K562 (cell line): ENCODE data around the gene POLR1A. TPM values are rescaled to one million over a fixed set of nuclear protein-coding genes. Genes with fewer than 3 reads are reported as not detected.
A peak's percentile ranks its signal among the peaks of the same experiment; 100 is the strongest.

ENCODE experiments used
- BHLHE40 ChIP-seq: IDR thresholded peaks from 2 replicates; pipeline ENCODE4 v1.6.1; 2011; ENCODE audit warnings: low read length, improper control_type of control experiment
- CBFA2T2 ChIP-seq: fragments of 450-650 bp; conservative IDR thresholded peaks from 2 replicates; pipeline ENCODE4 v1.6.1; 2017; ENCODE audit warnings: mild to moderate bottlenecking
- CTCF ChIP-seq, 3 experiments: IDR thresholded peaks in 2 of 3; conservative IDR thresholded peaks in 1 of 3; 2 replicates each; pipeline ENCODE4 v1.5.1; 2011 to 2012; ENCODE audit warnings: low read length in 3 of 3, mild to moderate bottlenecking in 3 of 3, control low read depth in 2 of 3, improper control_type of control experiment in 1 of 3, inconsistent platforms in 1 of 3, low read depth in 1 of 3, mixed read lengths in 1 of 3, moderate library complexity in 1 of 3; ENCODE audit not compliant: insufficient read depth in 2 of 3
- DPF2 ChIP-seq: fragments of 450-650 bp; IDR thresholded peaks from 2 replicates; pipeline ENCODE4 v1.6.1; 2016
- EP300 ChIP-seq: IDR thresholded peaks from 2 replicates; pipeline ENCODE4 v1.6.1; 2012; ENCODE audit warnings: low read length, improper control_type of control experiment
- FOXK2 ChIP-seq, 2 experiments: fragments of 450-650 bp; IDR thresholded peaks in 1 of 2; conservative IDR thresholded peaks in 1 of 2; 2 replicates each; pipeline ENCODE4 v1.6.1; 2016; ENCODE audit warnings: low read depth in 2 of 2, mild to moderate bottlenecking in 1 of 2
- ID3 ChIP-seq, 2 experiments: fragments of 250-450 bp in 1 of 2; fragments of 450-650 bp in 1 of 2; sonication (Bioruptor Pico) in 1 of 2; IDR thresholded peaks; 2 replicates each; pipeline versions ENCODE4 v1.6.1 to v1.8.0; 2016 to 2021; ENCODE audit warnings: mild to moderate bottlenecking in 2 of 2, moderate library complexity in 2 of 2, missing compliant biosample characterization in 1 of 2, missing genetic modification characterization in 1 of 2
- KAT7 ChIP-seq: sonication (generic); formaldehyde crosslinking; IDR thresholded peaks from 2 replicates; pipeline ENCODE4 v1.8.0; 2022; ENCODE audit warnings: missing genetic modification reagents, mild to moderate bottlenecking, borderline replicate concordance
- KLF6 ChIP-seq: fragments of 250-450 bp; sonication (Bioruptor Pico); IDR thresholded peaks from 2 replicates; pipeline ENCODE4 v1.4.0; 2020; ENCODE audit warnings: mild to moderate bottlenecking, moderate library complexity, borderline replicate concordance
- MAZ ChIP-seq, 2 experiments: fragments of 450-650 bp in 1 of 2; sonication (generic) in 1 of 2; formaldehyde crosslinking; IDR thresholded peaks in 1 of 2; conservative IDR thresholded peaks in 1 of 2; 2 replicates each; pipeline versions ENCODE4 v1.4.0 to v1.5.0; 2020; ENCODE audit warnings: mild to moderate bottlenecking in 1 of 2, missing genetic modification reagents in 1 of 2
- NBN ChIP-seq: fragments of 450-650 bp; IDR thresholded peaks from 2 replicates; pipeline ENCODE4 v1.6.1; 2016; ENCODE audit warnings: low read depth, mild to moderate bottlenecking
- PRDM10 ChIP-seq: fragments of 450-650 bp; IDR thresholded peaks from 2 replicates; pipeline ENCODE4 v1.6.1; 2018; ENCODE audit not compliant: partially characterized antibody
- RFX1 ChIP-seq: fragments of 450-650 bp; IDR thresholded peaks from 2 replicates; pipeline ENCODE4 v1.6.1; 2016; ENCODE audit warnings: mild to moderate bottlenecking, moderate library complexity
- RUNX1 ChIP-seq: sonication (generic); IDR thresholded peaks from 2 replicates; pipeline ENCODE4 v1.6.1; 2016; ENCODE audit warnings: antibody characterized with exemption, low read depth
- SIRT6 ChIP-seq: IDR thresholded peaks from one replicate; pipeline ENCODE4 v1.6.1; 2012; ENCODE audit warnings: low read depth, mild to moderate bottlenecking, control low read depth, inconsistent platforms, low read length, moderate library complexity
- STAT6 ChIP-seq: sonication (generic); formaldehyde crosslinking; IDR thresholded peaks from 2 replicates; pipeline ENCODE4 v1.8.1; 2023; ENCODE audit warnings: mild to moderate bottlenecking, missing genetic modification reagents
- TAL1 ChIP-seq: fragments of 450-650 bp; IDR thresholded peaks from 2 replicates; pipeline ENCODE4 v1.6.1; 2016; ENCODE audit warnings: mild to moderate bottlenecking
- ZBTB34 ChIP-seq: fragments of 250-450 bp; sonication (Bioruptor Pico); IDR thresholded peaks from 2 replicates; pipeline ENCODE4 v1.8.0; 2021; ENCODE audit warnings: mild to moderate bottlenecking, moderate library complexity
- polyA plus RNA-seq, 8 experiments: library from polyadenylated mRNA; depleted of rRNA in 4 of 8; stranded (reverse) in 5 of 8; unstranded in 3 of 8; fragments of >200 nt; fragmentation: Nextera tagmentation in 2 of 8; fragmentation: Illumina TruSeq in 1 of 8; extraction: Ambion mirVana in 2 of 8; extraction: Trizol in 1 of 8; gene quantifications; 2 replicates each; pipeline versions ENCODE4 v1.2.1 to v1.2.3, GENCODE V29; 2011 to 2014; ENCODE audit warnings: inconsistent platforms in 1 of 8, missing spikeins in 1 of 8
- total RNA-seq, 7 experiments: library from RNA; depleted of rRNA in 6 of 7; stranded (reverse); fragments of >200 nt in 6 of 7; fragmentation: Illumina TruSeq in 2 of 7; extraction: Trizol in 2 of 7; gene quantifications; 2 replicates each; pipeline versions ENCODE4 v1.2.1 to v1.2.3, GENCODE V29; 2011 to 2021; ENCODE audit warnings: low replicate concordance in 1 of 7

The POLR1A gene
- total and polyA plus RNA-seq, 9 of the 15 experiments (the other 6 are each of a cell fraction or from before 2014, with no cell fraction given), result 3.0 to 72.1 (median 21.8) TPM

GRCh38 chr2:85996591-85996990 is 109.1 kb downstream of the POLR1A start (continued):
- TF ChIP-seq NBN (peak; percentile 32; the same call in 1 of the 2 replicates), BHLHE40 (peak; percentile 11; the same call in 1 of the 2 replicates), ZBTB34 (CRISPR knock-in tag) (no peak), CTCF (IDR thresholded peaks at IDR 0.05 in 2 of 3, conservative IDR thresholded peaks at IDR 0.05 in 1 of 3; ENCODE audit: insufficient read depth in 2 of 3, low read depth in 1 of 3, low read length in 3 of 3) (no peak), RUNX1 (no peak), KAT7 (CRISPR knock-in tag) (no peak), KLF6 (no peak), ID3 (CRISPR knock-in tag; IDR thresholded peaks at IDR 0.05) (no peak), ID3 (tag; IDR thresholded peaks at IDR 0.05) (no peak), EP300 (peak; percentile 76), STAT6 (no peak), TAL1 (peak; percentile 79), SIRT6 (no peak), MAZ (CRISPR knock-in tag; conservative IDR thresholded peaks at IDR 0.05 in 1 of 2, IDR thresholded peaks at IDR 0.05 in 1 of 2) (peak; percentile 23 to 31; a peak in 1 of 4 replicates), DPF2 (peak; percentile 86), FOXK2 (conservative IDR thresholded peaks at IDR 0.05 in 1 of 2, IDR thresholded peaks at IDR 0.05 in 1 of 2; ENCODE audit: low read depth in 2 of 2) (peak; percentile 75), CBFA2T2 (peak; percentile 76), PRDM10 (peak; percentile 70), RFX1 (peak; percentile 90)
